ENCODE data around the gene RAPGEF1.

The RAPGEF1 gene

DNA sequence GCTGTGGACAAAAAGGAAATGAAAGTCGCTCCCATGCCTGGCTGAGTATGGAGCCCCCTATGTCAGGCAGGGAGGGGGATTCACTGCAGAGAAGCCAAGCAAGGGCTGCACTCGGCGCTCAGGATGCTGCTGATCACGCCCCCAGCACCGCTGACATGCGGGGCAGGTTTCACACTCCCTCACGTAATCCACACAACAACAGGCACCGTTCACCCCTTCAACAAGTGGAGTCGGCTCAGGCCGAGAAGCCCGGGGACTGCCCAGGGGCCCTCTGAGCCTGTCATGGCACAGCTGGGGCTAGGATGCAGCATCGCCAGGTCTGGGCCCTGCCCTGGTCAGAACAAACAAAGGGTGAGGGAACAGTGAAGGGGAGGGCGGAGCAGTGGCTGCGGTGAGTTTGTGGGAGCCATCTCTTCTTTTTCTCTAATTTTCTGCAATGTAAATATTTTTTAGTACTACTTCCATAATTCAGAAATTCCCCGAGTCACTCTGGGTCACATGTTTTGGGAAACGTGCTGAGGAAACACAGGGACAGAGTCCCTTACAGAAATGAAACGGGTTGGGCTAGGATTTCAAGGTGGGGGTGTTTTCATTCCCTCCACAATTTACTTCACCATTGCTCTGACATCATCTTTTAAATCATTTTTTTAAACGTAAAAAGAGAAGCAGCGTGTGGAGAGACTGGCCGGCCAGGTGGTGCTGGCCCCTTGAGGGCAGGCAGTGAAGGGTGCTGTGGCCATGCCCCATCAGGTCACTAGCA, 144.8 kb downstream of the RAPGEF1 start:
- DNase-seq: no peak

GRCh38 chr9:131593936-131594665, 145.8 kb downstream of the RAPGEF1 start:
- no peak for DNase-seq

DNA sequence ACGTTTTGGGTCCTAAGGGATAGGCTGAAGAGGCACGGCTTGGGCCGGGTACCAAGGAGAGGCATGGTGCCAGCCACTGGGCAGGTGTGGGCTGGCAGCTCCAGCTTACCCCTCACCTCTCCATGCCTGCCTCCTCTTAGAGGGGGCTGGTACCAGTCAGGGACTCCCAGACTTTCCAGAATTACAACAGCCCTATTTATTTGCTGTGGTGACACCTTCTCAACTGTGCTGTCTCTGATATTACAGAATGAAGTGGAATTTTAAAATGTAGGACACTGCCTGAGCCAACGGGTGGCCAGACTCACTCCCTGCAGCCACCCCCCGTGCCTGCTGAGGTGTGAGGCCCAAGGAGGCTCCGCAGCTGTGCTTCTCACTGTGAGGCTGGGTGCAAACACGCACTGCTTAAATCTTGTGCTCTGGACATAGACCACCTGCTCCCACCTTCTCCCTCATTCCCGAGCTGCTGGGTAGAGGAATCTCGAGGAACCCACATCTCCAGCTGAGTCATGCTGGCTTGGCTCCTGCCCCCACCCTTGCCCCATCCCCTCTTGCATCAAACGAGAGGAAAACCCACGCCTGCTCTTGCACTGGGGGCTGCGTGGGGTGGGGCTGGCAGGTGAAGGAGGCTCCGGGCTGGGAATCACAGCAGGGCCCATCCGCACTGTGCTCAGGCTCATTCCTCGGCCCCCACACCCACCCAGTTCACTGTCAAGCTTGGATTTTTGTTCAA, 146.6 kb downstream of the RAPGEF1 start:
- DNase-seq: no peak

- DNase-seq: no peak
These were observed 148.0 kb downstream of the RAPGEF1 start for GRCh38 chr9:131591845-131592208.

DNA sequence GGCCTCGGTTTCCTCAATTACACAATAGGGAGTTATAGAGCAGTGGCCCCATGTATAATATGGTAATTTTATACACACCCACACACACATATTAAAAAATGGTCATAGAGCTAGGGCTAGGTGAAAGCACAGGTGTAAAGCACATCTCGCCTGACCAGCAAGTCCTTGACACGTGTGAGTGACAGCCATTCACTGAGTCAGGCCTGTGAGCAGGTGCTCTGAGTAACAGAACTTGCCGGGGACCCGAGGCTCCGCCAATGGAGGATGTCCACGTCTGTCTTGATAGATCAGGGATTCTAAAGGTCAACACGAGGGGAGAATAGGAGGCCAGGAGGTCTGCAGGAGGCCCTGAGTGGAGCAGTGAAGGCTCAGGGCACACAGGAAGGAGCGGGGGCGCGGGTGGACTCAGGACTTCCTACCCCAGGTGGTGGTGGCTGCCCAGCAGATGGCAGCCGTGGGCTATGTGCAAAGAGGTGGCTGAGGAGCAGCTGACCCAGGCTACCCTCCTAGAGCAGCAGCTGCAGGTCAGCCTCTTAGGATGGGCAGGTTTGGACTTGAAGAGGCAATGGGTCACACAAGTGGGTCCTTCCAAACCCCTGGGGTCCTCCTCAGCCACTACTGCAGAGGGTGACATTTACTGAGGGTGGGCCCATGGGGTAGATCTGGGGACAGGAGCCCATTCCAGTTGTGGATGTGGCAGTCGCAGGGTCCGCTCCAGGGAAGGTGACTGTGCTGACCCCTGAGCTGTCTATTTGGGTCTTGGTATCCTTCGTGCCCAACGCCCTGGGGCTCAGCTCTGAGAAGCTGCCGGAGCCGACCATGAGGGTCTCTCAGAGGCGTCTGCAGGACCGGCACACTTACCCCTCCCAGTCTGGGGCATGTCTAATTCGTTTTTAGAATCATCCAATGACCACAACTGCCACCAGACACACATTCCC, 148.7 kb downstream of the RAPGEF1 start:
- DNase-seq: peak; percentile 80

- DNase-seq: no peak
These were observed 149.4 kb downstream of the RAPGEF1 start for GRCh38 chr9:131590449-131590848.

GRCh38 chr9:131589993-131590392, 149.9 kb downstream of the RAPGEF1 start:
- DNase-seq: no peak

DNA sequence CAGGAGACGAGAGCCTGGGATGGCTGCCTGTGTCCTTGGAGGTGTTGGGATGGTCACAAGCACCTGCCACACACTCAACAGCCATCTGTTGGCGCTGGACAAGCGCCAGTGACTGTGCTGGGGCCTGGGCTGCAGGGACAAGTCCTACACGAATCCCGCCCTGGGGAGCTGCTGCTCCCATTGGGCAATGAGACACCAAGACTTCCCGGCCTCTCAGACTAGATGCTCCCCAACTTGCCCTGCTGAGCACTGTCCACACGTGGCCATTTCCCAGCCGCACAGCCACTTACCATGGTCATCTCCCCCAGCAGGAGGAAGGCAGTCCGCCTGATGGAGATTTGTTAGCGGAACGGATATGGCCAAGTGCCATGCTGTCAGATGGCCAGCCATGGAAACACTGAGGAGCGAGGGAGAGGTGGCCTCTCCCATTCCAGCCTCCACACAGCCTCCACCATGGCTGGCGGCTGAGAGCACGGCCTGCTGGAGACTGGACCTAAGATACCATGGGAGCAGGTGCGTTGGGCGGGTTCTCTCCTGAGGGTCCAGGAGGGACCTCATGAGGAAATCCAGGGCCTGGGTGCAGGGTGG, 150.7 kb downstream of the RAPGEF1 start:
- DNase-seq: no peak

- DNase-seq: no peak
These were observed 151.5 kb downstream of the RAPGEF1 start for GRCh38 chr9:131588396-131588795.

- no peak for DNase-seq
These were observed 152.0 kb downstream of the RAPGEF1 start for GRCh38 chr9:131587906-131588305.

GRCh38 chr9:131587331-131587730, 152.5 kb downstream of the RAPGEF1 start:
- no peak for DNase-seq

DNA sequence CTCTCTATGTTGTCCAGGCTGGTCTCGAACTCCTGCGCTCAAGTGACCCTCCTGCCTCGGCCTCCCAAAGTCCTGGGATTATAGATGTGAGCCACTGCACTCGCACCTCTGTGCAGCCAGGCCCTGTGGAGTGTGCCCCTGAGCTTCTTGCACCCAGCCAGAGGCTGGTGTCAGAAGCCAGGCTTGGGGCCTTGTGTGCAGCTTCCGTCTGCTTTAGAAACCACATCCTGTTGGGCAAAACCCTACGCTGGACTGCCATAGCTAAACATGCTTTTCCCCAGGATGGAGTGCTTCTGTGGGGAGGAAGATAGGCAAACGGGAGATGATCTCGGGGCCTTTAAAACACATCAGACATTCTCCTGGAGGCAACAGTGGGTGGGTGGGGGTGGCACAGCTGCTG, 154.5 kb downstream of the RAPGEF1 start:
- no peak for DNase-seq

DNA sequence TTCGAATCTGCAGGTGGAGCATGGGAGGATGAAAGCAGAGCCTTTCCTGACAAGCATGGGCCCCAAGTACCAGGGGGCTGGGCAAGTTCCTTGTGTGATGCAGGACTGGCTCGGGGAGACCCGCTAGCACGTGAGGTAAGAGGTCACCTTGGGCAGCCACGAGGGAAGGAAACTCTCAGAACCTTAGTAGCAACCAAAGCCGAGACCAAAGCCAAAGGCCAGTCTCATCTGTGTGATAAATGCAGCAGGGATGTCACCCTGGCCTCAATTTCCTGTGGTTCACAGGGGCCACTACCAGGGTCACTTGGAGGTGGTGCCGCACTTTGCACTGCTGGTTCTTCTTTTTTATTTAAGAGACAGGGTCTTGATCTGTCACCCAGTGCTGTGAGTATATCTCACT, 155.0 kb downstream of the RAPGEF1 start:
- no peak for DNase-seq

GRCh38 chr9:131583836-131584555, 155.9 kb downstream of the RAPGEF1 start:
- no peak for DNase-seq

DNA sequence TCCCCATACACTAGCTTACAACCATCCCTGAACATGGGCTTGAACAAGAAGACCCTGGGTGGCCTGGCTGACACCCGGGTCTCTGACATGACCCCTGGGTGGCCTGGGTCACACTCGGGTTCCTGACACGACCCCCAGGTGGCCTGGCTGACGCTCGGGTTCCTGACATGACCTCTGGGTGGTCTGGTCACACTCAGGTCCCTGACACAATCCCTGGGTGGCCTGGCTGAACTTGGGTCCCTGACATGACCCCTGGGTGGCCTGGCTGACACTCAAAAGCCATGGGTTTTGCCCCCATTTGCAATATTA, 156.6 kb downstream of the RAPGEF1 start:
- no peak for DNase-seq

- DNase-seq: no peak
These were observed 157.2 kb downstream of the RAPGEF1 start for GRCh38 chr9:131582466-131583336.

DNA sequence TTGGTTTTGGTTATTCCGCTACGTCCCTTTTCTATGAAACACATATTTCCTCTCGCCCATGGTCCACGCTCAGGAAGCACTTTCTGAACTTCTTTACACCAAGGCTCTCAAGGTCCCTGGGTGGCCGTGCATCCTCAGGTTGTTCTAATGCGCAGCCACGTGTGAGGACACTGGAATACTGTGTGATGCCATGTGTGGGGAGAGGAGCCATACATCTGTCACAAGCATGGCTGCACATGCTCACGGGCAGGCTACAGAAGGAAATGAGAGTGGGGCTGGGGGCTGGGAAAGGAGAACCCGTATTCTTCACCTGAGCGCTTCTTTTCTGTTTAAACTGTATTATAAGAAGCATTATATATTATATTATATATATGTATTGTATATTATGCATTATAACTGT, 157.8 kb downstream of the RAPGEF1 start:
- DNase-seq: no peak

DNA sequence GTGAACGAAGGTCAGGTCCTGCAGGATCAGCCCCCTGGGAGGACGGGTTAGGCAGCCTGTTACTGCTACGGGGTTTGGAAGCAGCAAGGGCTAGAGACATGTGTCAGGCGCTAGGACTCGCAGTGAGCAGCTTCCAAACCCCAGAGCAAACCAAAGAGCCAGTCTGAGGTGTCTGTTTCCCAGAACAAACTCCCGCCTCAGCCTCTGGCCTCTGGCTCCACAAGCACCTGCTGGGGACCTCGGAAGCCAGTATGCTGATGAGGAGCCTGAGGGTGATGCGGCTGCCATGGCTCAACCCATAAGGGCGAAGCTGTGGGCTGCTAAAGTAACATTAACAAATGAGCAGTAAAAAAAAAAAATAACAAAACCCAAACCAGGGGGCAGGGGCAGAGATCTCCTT, 159.5 kb downstream of the RAPGEF1 start:
- no peak for DNase-seq

GRCh38 chr9:131579789-131580211, 160.1 kb downstream of the RAPGEF1 start:
- no peak for DNase-seq

- DNase-seq: peak; percentile 50
These were observed 161.0 kb downstream of the RAPGEF1 start for GRCh38 chr9:131578731-131579504.

All from activated naive CD4-positive, alpha-beta T cell treated with anti-CD3 and anti-CD28 coated beads, Interleukin-2, amount 50 U/mL, for 16 hours (primary cell).